Epithelial cell of proximal tubule (primary cell): ENCODE data around the gene HLCS. TPM values are rescaled to one million over a fixed set of nuclear protein-coding genes. Genes with fewer than 3 reads are reported as not detected.

Experiments
- DNase-seq: peaks from one replicate; pipeline ENCODE4 v3.0.0-alpha.2; 2011; ENCODE audit warnings: low read depth
- H3K4me3 ChIP-seq: 2 replicates; pipeline ENCODE4 v1.5.1; 2011; ENCODE audit warnings: low read depth, mild to moderate bottlenecking, low read length
- CTCF ChIP-seq: conservative IDR thresholded peaks from 2 replicates; pipeline ENCODE4 v1.5.1; 2012; ENCODE audit warnings: low read depth, mild to moderate bottlenecking, low read length
- total RNA-seq: library from RNA; depleted of rRNA; stranded (reverse); fragments of >200 nt; gene quantifications from 2 replicates; pipeline ENCODE4 v1.2.3, GENCODE V29; 2015

The HLCS gene
- total RNA-seq, 1 donor from 2014 or later = 21.0 TPM

DNA sequence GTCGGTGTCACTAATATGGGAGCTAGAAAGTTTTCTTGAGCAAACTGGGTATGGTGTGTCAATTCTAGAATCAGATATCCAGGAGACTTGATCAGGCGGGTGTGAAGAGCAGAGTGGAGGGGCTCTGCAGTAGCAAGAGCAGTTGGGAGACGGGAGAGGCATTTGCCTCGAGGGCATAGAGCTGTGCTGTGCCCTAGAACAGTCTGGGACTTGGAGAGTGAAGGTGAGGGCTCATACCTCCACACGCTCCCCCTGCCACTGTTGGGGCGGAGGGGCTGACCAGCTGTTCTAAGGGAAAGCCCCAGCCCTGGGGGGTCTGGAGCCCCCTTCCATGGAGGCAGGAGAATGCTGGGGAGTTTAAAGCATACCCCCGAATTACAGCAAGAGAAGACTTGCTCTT, 233.7 kb downstream of the HLCS start:
- TF ChIP-seq CTCF = no peak

GRCh38 chr21:36732217-36732616, 234.3 kb downstream of the HLCS start:
- no peak for TF ChIP-seq CTCF
- DNase-seq = no peak
- H3K4me3 ChIP-seq = no peak overlapping the region

More for the DNA sequence above, 233.7 kb downstream of the HLCS start:
- DNase-seq = no peak
- H3K4me3 ChIP-seq = no peak overlapping the region

- no peak for DNase-seq
- H3K4me3 ChIP-seq = no peak overlapping the region
- TF ChIP-seq CTCF = no peak
Observed at GRCh38 chr21:36730291-36731281, 235.9 kb downstream of the HLCS start.

DNA sequence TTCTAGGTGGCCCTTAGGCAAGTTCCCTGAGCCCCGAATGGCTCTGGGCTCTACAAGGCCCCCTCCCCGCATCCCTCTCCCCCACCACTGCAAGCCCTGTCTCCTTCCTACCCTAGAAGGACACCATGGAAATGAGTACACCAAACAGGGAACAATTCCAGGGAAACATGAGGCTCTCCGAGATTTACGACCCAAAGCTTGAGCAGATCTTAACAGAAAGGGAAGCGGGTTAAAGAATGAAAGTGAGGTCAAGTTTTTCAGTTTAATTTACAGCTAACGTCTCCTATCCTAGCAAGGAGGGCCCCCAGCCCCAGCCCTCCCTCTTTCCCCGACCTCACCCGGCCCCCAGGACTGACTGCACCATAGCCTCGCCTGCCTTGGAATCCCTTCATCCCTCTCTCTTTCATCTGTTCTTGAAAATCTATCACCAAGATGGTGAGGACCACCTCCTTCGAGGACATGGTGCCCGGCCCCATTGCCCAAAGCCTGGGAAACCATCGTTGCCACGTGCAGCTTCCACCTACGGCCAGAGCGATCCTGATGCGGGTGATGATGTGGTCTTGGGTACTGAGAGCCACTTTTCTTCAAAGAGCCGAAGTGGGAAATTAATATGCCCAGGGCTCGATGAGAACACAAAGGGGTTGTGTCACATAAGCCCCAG, 237.0 kb downstream of the HLCS start:
- H3K4me3 ChIP-seq = no peak overlapping the region
- no peak for DNase-seq
- TF ChIP-seq CTCF = no peak

GRCh38 chr21:36728371-36729111, 237.9 kb downstream of the HLCS start:
- no peak for TF ChIP-seq CTCF
- no peak overlapping the region for H3K4me3 ChIP-seq
- no peak for DNase-seq

DNA sequence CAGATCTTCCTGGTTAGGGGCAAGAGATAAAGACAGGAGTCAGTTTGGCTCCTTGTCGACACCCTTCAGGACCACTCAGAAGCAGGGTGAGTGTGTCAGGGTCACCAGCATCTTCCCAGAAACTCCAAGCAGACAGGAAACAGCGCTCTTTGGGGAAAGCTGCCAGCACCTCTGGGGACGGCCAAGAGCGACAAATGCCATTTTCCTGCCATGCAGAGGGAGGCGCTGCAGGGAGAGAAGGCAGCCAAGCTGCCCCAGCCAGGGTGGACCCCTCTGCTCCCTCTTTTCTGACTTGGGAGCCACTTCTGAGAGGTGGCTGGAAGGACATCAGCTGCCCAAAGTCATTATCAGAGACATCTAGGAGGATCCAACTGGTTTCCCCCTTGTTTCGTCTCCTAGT, 238.6 kb downstream of the HLCS start:
- no peak for TF ChIP-seq CTCF
- DNase-seq = no peak

More for the DNA sequence above, 238.6 kb downstream of the HLCS start:
- H3K4me3 ChIP-seq = no peak overlapping the region
